Keratinocyte (primary cell): ENCODE results near the gene KDF1. TPM values are rescaled to one million over a fixed set of nuclear protein-coding genes. Genes with fewer than 3 reads are reported as not detected.
"Not testable (repeated sequence)": the region's sequence is repeated elsewhere in the genome, so short reads cannot be mapped to it uniquely, and the experiment has no call there.

Experiments
- DNase-seq: peaks from one replicate; pipeline ENCODE4 v3.0.0-alpha.2; 2011; ENCODE audit warnings: low read depth, missing footprints, low spot score
- FAIRE-seq: peaks from 2 replicates; lab custom pipeline; 2011; peaks lifted over from hg19 to GRCh38; lab: Jason Lieb, UNC
- H2AFZ ChIP-seq: 2 replicates; pipeline ENCODE4 v1.6.0; 2012; ENCODE audit warnings: low read length, control low read depth, inconsistent platforms; ENCODE audit not compliant: control insufficient read depth
- H3K27ac ChIP-seq: 2 replicates; pipeline ENCODE4 v1.5.1; 2011; ENCODE audit warnings: low read length; ENCODE audit not compliant: control insufficient read depth, insufficient read depth
- H3K27me3 ChIP-seq: 3 replicates; pipeline ENCODE4 v1.6.0; 2011; ENCODE audit warnings: low read length; ENCODE audit not compliant: control insufficient read depth, insufficient read depth; ENCODE audit errors: extremely low read depth
- H3K36me3 ChIP-seq, 2 experiments: 2 replicates in 1 of 2; 3 replicates in 1 of 2; pipeline ENCODE4 v1.5.1; 2011; ENCODE audit warnings: low read length in 2 of 2, mild to moderate bottlenecking in 1 of 2; ENCODE audit not compliant: control insufficient read depth in 2 of 2, insufficient read depth in 2 of 2; ENCODE audit errors: extremely low read depth in 1 of 2
- H3K4me1 ChIP-seq: 3 replicates; pipeline ENCODE4 v1.5.1; 2011; ENCODE audit warnings: low read length; ENCODE audit not compliant: control insufficient read depth, insufficient read depth; ENCODE audit errors: extremely low read depth
- H3K4me2 ChIP-seq: 3 replicates; pipeline ENCODE4 v1.6.0; 2011; ENCODE audit warnings: low read depth, low read length; ENCODE audit not compliant: control insufficient read depth, insufficient read depth; ENCODE audit errors: extremely low read depth
- H3K4me3 ChIP-seq, 3 experiments: fragments of 200-600 bp in 1 of 3; sonication (generic) in 1 of 3; 2 replicates in 2 of 3; 3 replicates in 1 of 3; pipeline ENCODE4 v1.5.1; 2011 to 2016; ENCODE audit warnings: low read length in 3 of 3, mild to moderate bottlenecking in 3 of 3, control low read depth in 2 of 3, inconsistent platforms in 1 of 3, low read depth in 1 of 3, mixed read lengths in 1 of 3, mixed run types in 1 of 3, moderate library complexity in 1 of 3; ENCODE audit not compliant: control insufficient read depth in 2 of 3, insufficient read depth in 2 of 3; ENCODE audit errors: extremely low read depth in 1 of 3
- H3K79me2 ChIP-seq: 2 replicates; pipeline ENCODE4 v1.6.0; 2012; ENCODE audit warnings: low read length; ENCODE audit not compliant: control insufficient read depth, insufficient read depth
- H3K9ac ChIP-seq: 3 replicates; pipeline ENCODE4 v1.6.0; 2011; ENCODE audit warnings: low read length; ENCODE audit not compliant: control insufficient read depth, insufficient read depth; ENCODE audit errors: extremely low read depth
- H3K9me1 ChIP-seq: 3 replicates; pipeline ENCODE4 v1.6.0; 2011; ENCODE audit warnings: low read length; ENCODE audit not compliant: control insufficient read depth, insufficient read depth; ENCODE audit errors: extremely low read depth
- H3K9me3 ChIP-seq: 2 replicates; pipeline ENCODE4 v1.5.1; 2012; ENCODE audit warnings: low read depth, low read length; ENCODE audit not compliant: control insufficient read depth
- H4K20me1 ChIP-seq: 3 replicates; pipeline ENCODE4 v1.6.0; 2011; ENCODE audit warnings: low read length; ENCODE audit not compliant: control insufficient read depth, insufficient read depth; ENCODE audit errors: extremely low read depth
- CTCF ChIP-seq, 3 experiments: IDR thresholded peaks in 1 of 3; conservative IDR thresholded peaks in 1 of 3; optimal IDR thresholded peaks in 1 of 3; 2 replicates in 2 of 3; 3 replicates in 1 of 3; pipeline versions ENCODE3 to v1.5.1; 2011; ENCODE audit warnings: low read length in 3 of 3, mild to moderate bottlenecking in 3 of 3, moderate library complexity in 2 of 3, control low read depth in 1 of 3, inconsistent platforms in 1 of 3; ENCODE audit not compliant: insufficient read depth in 2 of 3; ENCODE audit errors: extremely low read depth in 1 of 3
- EZH2 ChIP-seq: IDR thresholded peaks from one replicate; pipeline ENCODE4 v1.6.1; 2012; ENCODE audit warnings: inconsistent platforms, mild to moderate bottlenecking, low read length, moderate library complexity
- dilution Hi-C: fragments of 300-500 bp; cut with MboI; formaldehyde crosslinking; loops from one replicate; pipeline ENCODE4 v1.7.0; 2020; ENCODE audit warnings: low sequenced_read_pairs; ENCODE audit not compliant: extremely low pct_ligation_motif_present
- polyA plus RNA-seq, 5 experiments: library from polyadenylated mRNA; depleted of rRNA in 3 of 5; stranded (reverse) in 3 of 5; stranded (forward) in 1 of 5; unstranded in 1 of 5; fragments of >200 nt; gene quantifications; 1 replicate in 1 of 5; 2 replicates in 3 of 5; 3 replicates in 1 of 5; pipeline versions ENCODE4 v1.2.1 to v1.2.3, GENCODE V29; 2011 to 2012; ENCODE audit warnings: missing spikeins in 2 of 5, low read depth in 1 of 5, low replicate concordance in 1 of 5

KDF1 gene
- polyA plus RNA-seq, 1 donor (not counting 4 experiments of a cell fraction or from before 2014, with no cell fraction given), result 13.8 TPM

- Histone ChIP-seq H3K4me1 (peaks cover 33% of the 10 kb centered on the region), H3K27ac (peak overlapping the region; percentile 46), H3K36me3 (peaks cover 3 to 8% of the 10 kb centered on the region in 2 experiments), H3K4me3 (no peak overlapping the region), H3K9me3 (no peaks in the 10 kb centered on the region), H2AFZ (no peak overlapping the region), H3K9me1 (peaks cover 4% of the 10 kb centered on the region), H3K9ac (peak overlapping the region; percentile 20), H3K79me2 (peaks cover 29% of the 10 kb centered on the region), H3K27me3 (no peaks in the 10 kb centered on the region), H3K4me2 (peak overlapping the region; percentile 49), H4K20me1 (no peaks in the 10 kb centered on the region)
- DNase-seq, result no peak
- dilution Hi-C loops, result no loop called here
- TF ChIP-seq EZH2 (no peak), CTCF (optimal IDR thresholded peaks at IDR 0.05 in 1 of 3, IDR thresholded peaks at IDR 0.05 in 1 of 3, conservative IDR thresholded peaks at IDR 0.05 in 1 of 3; ENCODE audit: extremely low read depth in 1 of 3, insufficient read depth in 2 of 3, low read length in 3 of 3) (no peak)
- no peak for FAIRE-seq
Measured at GRCh38 chr1:26991310-26992116, 31.2 kb upstream of the KDF1 start.

GRCh38 chr1:26989403-26990109, 29.3 kb upstream of the KDF1 start:
- H3K4me2 ChIP-seq, H3K27ac ChIP-seq, H3K36me3 ChIP-seq, H2AFZ ChIP-seq, H3K9ac ChIP-seq, H3K79me2 ChIP-seq, dilution Hi-C loops, H3K4me3 ChIP-seq, DNase-seq, H3K27me3 ChIP-seq, H4K20me1 ChIP-seq, H3K9me3 ChIP-seq, H3K9me1 ChIP-seq, FAIRE-seq: not testable (repeated sequence)
- H3K4me1 ChIP-seq, result peaks cover 19% of the 10 kb centered on the region
